Effector memory CD4-positive, alpha-beta T cell (primary cell): ENCODE results near the gene MYLK.

Source experiments
- DNase-seq, 3 donors: peaks; one replicate each; pipeline ENCODE4 v3.0.0-alpha.2; 2020
- H3K27ac ChIP-seq: 2 replicates; pipeline ENCODE4 v1.7.0; 2013; ENCODE audit warnings: mild to moderate bottlenecking, low read length, moderate library complexity; ENCODE audit not compliant: insufficient read depth, poor library complexity, severe bottlenecking
- H3K27me3 ChIP-seq: replicated peaks from 2 replicates; pipeline ENCODE4 v1.7.0; 2013; ENCODE audit warnings: mild to moderate bottlenecking, low read length; ENCODE audit not compliant: insufficient read depth, control insufficient read depth, poor library complexity, severe bottlenecking
- H3K36me3 ChIP-seq: 2 replicates; pipeline ENCODE4 v1.7.0; 2013; ENCODE audit warnings: mild to moderate bottlenecking, low read length, moderate library complexity; ENCODE audit not compliant: control insufficient read depth, insufficient read depth
- H3K4me1 ChIP-seq: 2 replicates; pipeline ENCODE4 v1.7.0; 2013; ENCODE audit warnings: low read length, mild to moderate bottlenecking; ENCODE audit not compliant: control insufficient read depth, insufficient read depth, poor library complexity, severe bottlenecking
- H3K4me3 ChIP-seq: 2 replicates; pipeline ENCODE4 v1.7.0; 2013; ENCODE audit warnings: low read length, low read depth, mild to moderate bottlenecking; ENCODE audit not compliant: insufficient read depth, poor library complexity, severe bottlenecking
- H3K9me3 ChIP-seq: 2 replicates; pipeline ENCODE4 v1.7.0; 2013; ENCODE audit warnings: mild to moderate bottlenecking, low read length, moderate library complexity; ENCODE audit not compliant: control insufficient read depth

Gene MYLK

DNA sequence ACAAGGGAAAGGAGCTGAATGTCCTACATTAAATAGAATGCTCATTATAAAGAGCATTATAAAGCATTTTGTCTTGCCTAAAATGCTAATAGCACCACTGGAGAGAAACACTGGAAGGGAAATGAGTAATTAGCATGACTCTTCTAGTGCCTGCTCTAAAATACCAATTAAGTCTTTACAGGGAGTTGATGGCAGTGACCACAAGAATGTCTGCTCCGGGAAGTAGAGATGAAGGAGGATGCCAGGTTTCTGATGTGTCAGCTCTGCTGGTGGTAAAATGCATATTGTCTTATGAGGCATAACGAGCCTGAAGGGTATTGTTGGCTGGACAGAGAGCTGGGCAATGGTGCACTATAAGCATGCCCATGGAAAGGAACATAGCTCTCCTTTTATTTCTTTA, 49.5 kb downstream of the MYLK start:
- Histone ChIP-seq H3K36me3 (no peaks in the 10 kb centered on the region), H3K4me3 (no peak overlapping the region), H3K27ac (no peak overlapping the region), H3K4me1 (no peaks in the 10 kb centered on the region), H3K9me3 (no peaks in the 10 kb centered on the region), H3K27me3 (no peaks in the 10 kb centered on the region)
- no peak for DNase-seq

DNA sequence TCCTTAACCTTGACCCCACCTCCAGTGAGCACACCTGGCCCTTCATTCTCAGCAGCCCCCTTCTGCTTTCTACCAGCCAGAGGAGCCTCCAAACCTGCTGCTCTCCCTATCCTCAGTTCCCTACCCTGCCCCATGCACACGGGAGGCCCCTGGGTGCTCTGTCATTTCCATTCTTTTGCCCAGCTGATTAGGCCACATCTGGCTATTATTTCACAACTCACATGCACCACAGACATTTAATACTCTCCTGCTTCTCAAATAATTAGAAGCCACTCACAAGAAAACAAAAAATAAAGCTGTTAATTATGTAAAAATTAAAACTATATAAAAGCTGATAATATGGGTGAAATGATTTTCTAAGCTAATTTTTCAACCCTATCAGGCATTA, 50.7 kb downstream of the MYLK start:
- Histone ChIP-seq H3K36me3 (no peaks in the 10 kb centered on the region), H3K27ac (no peak overlapping the region), H3K27me3 (no peaks in the 10 kb centered on the region), H3K4me3 (no peak overlapping the region), H3K9me3 (no peaks in the 10 kb centered on the region), H3K4me1 (no peaks in the 10 kb centered on the region)
- DNase-seq, result no peak

DNA sequence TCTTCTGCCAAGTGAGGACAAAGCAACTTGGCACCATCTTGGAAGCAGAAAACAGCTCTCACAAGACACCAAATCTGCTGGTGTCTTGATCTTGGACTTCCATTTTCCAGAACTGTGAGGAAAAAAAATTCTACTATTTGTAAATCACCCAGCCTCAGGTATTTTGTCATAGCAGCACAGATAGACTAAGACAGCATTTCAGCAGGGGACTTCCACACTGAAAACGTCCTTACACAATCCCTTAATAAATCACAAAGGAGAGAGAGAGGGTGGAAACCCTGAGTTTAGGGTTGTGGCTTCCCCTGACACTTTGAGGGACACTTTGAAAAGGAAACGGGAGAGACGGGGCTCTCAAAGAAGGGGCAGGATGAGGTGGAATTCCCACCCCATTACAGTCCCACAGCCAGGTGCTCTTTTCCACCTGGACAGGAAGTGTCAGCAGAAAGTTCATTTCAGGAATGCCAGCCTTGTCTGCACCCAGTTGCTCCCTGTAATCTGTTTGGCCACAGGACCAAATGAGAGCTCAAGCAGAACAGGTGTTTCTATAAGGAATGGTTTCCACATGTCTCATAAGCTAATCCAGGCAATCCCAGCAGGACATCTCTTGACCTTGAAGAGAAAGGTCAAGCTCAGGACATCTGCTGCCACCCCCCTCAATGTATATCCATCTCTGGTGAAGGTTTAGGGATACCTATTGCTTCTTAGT, 51.3 kb downstream of the MYLK start:
- Histone ChIP-seq H3K9me3 (no peaks in the 10 kb centered on the region), H3K27ac (no peak overlapping the region), H3K4me1 (no peaks in the 10 kb centered on the region), H3K4me3 (no peak overlapping the region), H3K27me3 (no peaks in the 10 kb centered on the region), H3K36me3 (no peaks in the 10 kb centered on the region)
- DNase-seq, result no peak

DNA sequence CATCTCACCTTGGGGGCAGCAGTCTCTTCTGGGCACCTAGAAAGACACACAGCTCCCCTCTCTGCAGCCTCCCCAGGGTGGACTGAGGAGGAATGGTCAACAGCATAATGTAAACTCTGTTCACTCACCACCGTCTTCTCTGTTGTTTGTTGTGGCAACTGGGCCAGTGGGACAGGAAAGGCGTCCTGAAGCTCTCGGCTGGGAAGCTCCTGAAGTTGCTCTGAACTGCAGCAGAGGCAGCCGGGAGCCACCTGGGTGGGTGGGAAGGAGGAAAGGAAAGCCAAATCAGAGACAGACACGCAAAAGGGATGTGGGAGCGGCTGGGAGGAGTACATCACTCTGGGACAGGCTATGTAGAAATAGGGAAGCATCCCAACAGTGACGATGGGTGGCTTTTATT, 52.7 kb downstream of the MYLK start:
- H3K4me3 ChIP-seq, result no peak overlapping the region
- H3K9me3 ChIP-seq, result peaks cover 3% of the 10 kb centered on the region
- H3K36me3 ChIP-seq, result no peaks in the 10 kb centered on the region
- H3K27me3 ChIP-seq, result no peaks in the 10 kb centered on the region
- no peaks in the 10 kb centered on the region for H3K4me1 ChIP-seq
- DNase-seq, result no peak
- H3K27ac ChIP-seq, result no peak overlapping the region

DNA sequence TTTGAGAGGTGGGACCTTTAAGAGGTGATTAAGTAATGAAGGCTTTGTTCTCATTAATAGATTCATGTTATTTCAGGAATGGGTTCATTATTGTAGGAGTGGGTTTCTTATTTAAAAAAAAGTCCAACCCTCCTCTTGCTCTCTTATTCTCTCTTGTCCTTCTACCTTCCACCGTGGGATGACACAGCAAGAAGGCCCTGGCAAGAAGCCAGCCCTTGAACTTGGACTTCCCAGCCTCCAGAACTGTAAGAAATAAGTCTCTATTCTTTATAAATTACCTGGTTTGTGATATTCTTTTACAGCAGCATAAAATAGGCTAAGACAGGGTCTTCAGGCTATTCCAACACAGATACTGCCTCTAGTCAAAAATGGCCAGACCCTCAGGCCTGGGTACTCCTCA, 62.2 kb downstream of the MYLK start:
- Histone ChIP-seq H3K27ac (no peak overlapping the region), H3K36me3 (no peaks in the 10 kb centered on the region), H3K4me1 (no peaks in the 10 kb centered on the region), H3K4me3 (no peak overlapping the region), H3K27me3 (no peaks in the 10 kb centered on the region), H3K9me3 (peaks cover 5% of the 10 kb centered on the region)
- no peak for DNase-seq

DNA sequence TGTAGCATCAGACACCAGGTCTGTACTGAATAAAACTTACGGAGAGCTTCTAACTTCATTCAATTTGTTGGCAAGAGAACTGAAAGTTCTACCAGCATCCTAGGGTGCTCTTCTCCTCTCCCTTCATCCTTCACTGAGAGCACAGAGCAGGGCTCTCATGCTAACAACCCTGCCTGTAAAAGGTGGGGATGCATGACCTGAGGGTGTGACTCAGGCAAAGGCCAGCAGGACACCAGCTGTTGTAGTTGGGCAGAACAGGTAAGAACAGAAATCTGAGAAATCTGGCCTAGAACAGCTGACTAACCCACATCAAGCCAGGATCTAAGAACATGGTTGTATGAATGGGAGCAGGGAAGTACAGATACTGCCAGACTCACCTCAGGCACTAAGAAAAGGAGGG, 64.2 kb downstream of the MYLK start:
- no peaks in the 10 kb centered on the region for H3K36me3 ChIP-seq
- H3K9me3 ChIP-seq, result no peaks in the 10 kb centered on the region
- no peaks in the 10 kb centered on the region for H3K4me1 ChIP-seq
- H3K27ac ChIP-seq, result no peak overlapping the region
- H3K27me3 ChIP-seq, result no peaks in the 10 kb centered on the region
- DNase-seq, result no peak
- H3K4me3 ChIP-seq, result no peak overlapping the region

DNA sequence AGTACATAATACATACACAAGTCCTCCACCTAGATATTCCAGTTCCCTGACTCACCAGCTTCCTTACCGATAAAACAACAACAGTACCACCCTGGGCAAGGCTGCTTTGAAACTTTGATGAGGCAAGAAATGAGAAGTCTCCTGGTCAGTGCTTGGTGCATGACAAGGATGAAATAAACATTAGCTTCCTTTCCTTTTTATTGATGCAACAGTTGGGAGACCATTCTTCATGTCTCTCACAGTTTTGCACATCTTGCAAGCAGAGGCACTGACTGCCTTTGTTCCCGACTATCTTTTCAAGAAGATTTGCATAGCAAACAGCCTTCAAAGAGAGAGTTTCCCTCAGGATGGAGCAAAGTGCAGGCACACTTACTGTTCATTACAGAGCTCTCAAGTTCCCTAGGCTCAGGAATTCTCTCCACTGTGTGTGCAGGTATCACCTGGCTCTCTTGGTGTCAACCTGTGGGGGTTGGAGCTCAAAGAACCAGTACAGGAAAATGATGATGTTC, 65.2 kb downstream of the MYLK start:
- no peak for DNase-seq
- Histone ChIP-seq H3K4me1 (no peaks in the 10 kb centered on the region), H3K27ac (no peak overlapping the region), H3K4me3 (no peak overlapping the region), H3K36me3 (no peaks in the 10 kb centered on the region), H3K27me3 (no peaks in the 10 kb centered on the region), H3K9me3 (no peaks in the 10 kb centered on the region)

DNA sequence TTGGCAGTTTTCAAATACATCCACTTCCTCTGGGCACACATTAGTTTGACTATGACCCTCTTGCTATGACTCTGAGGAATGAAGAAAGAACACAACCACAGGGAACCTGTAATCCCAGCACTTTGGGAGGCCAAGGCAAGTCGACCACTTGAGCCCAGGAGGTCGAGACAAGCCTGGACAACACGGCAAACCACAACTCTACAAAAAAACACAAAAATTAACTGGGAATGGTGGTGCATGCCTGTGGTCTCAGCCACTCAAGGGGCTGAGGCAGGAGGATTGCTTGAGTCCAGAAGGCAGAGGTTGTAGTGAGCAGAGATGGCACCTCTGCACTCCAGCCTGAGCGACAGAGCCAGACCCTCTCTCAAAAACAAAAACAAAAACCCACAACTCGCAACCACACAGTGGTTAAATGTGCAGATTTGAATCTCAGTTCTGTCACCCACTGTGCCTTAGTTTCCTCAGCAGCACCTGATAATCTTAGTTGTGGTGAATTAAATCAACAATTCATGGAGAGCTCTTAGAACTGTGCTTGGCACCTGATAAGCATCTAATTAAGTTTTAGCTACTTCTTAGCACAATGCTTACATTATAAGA, 65.7 kb downstream of the MYLK start:
- Histone ChIP-seq H3K36me3 (no peaks in the 10 kb centered on the region), H3K27me3 (no peaks in the 10 kb centered on the region), H3K4me3 (no peak overlapping the region), H3K27ac (no peak overlapping the region), H3K9me3 (no peaks in the 10 kb centered on the region), H3K4me1 (no peaks in the 10 kb centered on the region)
- DNase-seq, result no peak

DNA sequence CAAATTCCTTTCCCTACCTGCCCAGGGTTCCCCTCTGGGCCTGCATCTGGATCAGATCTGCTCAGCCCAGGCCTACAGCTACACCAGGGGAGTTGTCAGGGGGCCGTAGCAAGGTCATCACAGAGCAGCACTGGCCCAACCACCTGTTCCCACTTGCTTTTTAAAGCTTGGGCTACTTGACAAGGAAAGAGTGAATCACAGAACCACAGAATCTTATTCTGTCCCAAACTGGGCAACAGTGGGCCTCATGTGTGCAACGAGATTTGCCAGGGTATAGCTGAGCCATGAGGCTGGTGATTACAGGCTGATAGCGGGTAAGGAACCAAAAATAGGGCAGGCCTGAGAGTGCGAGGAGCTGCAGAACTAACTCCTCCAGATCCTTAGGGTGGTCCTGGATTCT, 66.7 kb downstream of the MYLK start:
- no peaks in the 10 kb centered on the region for H3K36me3 ChIP-seq
- no peaks in the 10 kb centered on the region for H3K9me3 ChIP-seq
- no peaks in the 10 kb centered on the region for H3K27me3 ChIP-seq
- DNase-seq, result no peak
- no peak overlapping the region for H3K27ac ChIP-seq
- no peak overlapping the region for H3K4me3 ChIP-seq
- no peaks in the 10 kb centered on the region for H3K4me1 ChIP-seq

DNA sequence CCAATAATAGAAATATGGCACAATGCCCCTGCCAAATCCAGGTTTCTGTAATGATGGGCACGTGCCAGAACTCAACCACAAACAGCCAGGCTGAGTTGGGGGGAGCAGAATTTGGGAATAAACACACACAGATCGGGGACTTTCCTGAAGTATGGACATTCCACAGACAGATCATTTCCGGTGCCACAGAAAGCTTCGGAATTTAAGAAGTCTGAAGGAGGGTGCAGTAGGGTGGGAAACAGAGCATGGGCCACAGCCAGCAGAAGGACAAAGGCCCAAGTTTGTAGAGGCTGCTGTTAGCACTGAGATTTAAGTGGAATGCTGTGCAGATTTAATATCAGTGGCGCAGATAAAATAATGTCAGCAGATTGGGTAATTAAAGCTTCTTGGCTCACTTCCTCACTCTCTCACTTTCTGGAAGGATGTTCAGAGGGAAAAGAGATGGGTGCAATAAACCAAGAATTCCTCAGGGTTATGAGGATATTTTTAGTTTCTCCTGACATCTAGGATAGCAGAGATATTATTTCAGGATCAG, 67.4 kb downstream of the MYLK start:
- H3K4me1 ChIP-seq, result no peaks in the 10 kb centered on the region
- DNase-seq, result no peak

More for the DNA sequence above, 67.4 kb downstream of the MYLK start:
- Histone ChIP-seq H3K36me3 (no peaks in the 10 kb centered on the region), H3K27me3 (no peaks in the 10 kb centered on the region), H3K4me3 (no peak overlapping the region), H3K9me3 (no peaks in the 10 kb centered on the region), H3K27ac (no peak overlapping the region)
